DOHH2 (cell line): ENCODE results near the gene SARM1.

Experiments used
- EZH2phosphoT487 ChIP-seq: fragments of 200-600 bp; sonication (generic); IDR thresholded peaks from 2 replicates; pipeline ENCODE4 v1.6.1; 2017; ENCODE audit warnings: borderline replicate concordance, mild to moderate bottlenecking, antibody characterized with exemption, low read length, moderate library complexity, mixed read lengths
- TF ChIP-seq, protein P1 (sequence below): fragments of 200-600 bp; sonication (generic); IDR thresholded peaks from one replicate; pipeline ENCODE4 v1.5.1; 2014; ENCODE audit warnings: antibody characterized with exemption, mild to moderate bottlenecking, low read depth, low read length; ENCODE audit not compliant: poor library complexity, severe bottlenecking

DNA sequence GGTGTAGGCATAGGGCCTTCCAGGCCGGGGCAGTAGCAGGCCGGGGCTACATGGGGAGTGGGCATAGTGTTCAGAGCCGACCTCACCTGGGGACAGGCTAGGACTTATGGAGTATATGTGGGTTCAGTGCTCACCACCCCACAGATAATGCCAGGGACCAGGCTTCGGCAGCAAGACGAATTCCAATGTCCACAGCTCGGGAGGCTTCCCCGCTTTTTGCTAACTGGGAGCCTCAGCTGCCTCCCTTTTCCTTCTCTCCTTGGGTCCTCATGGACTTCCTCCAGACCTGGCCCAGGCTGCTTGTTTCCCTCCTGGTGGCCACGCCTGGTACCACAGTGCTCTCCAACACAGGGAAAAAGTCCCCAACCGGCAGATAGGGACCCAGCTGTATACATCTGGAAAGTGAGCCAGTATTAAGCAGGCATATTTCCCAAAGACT is 54.6 kb downstream of the SARM1 start:
- TF ChIP-seq, protein P1, sequence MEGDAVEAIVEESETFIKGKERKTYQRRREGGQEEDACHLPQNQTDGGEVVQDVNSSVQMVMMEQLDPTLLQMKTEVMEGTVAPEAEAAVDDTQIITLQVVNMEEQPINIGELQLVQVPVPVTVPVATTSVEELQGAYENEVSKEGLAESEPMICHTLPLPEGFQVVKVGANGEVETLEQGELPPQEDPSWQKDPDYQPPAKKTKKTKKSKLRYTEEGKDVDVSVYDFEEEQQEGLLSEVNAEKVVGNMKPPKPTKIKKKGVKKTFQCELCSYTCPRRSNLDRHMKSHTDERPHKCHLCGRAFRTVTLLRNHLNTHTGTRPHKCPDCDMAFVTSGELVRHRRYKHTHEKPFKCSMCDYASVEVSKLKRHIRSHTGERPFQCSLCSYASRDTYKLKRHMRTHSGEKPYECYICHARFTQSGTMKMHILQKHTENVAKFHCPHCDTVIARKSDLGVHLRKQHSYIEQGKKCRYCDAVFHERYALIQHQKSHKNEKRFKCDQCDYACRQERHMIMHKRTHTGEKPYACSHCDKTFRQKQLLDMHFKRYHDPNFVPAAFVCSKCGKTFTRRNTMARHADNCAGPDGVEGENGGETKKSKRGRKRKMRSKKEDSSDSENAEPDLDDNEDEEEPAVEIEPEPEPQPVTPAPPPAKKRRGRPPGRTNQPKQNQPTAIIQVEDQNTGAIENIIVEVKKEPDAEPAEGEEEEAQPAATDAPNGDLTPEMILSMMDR = peak; percentile 8
- no peak for TF ChIP-seq EZH2phosphoT487
